HepG2 (cell line): ENCODE data around the gene ATXN2. TPM values are rescaled to one million over a fixed set of nuclear protein-coding genes. Genes with fewer than 3 reads are reported as not detected.
A peak's percentile ranks its signal among the peaks of the same experiment; 100 is the strongest.

Experiments used
- EEA1 ChIP-seq: sonication (generic); formaldehyde crosslinking; IDR thresholded peaks from 2 replicates; pipeline ENCODE4 v1.5.1; 2020; ENCODE audit warnings: mild to moderate bottlenecking, missing genetic modification reagents, borderline replicate concordance
- FIP1L1 ChIP-seq: fragments of 200-400 bp; formaldehyde crosslinking; IDR thresholded peaks from 2 replicates; pipeline ENCODE4 v1.6.1; 2018; ENCODE audit warnings: low read depth, mild to moderate bottlenecking, low read length, moderate library complexity, borderline replicate concordance; ENCODE audit not compliant: insufficient read depth
- FOXO1 ChIP-seq: sonication (generic); formaldehyde crosslinking; IDR thresholded peaks from 2 replicates; pipeline ENCODE4 v1.4.0; 2020; ENCODE audit warnings: missing genetic modification reagents
- GPN1 ChIP-seq: sonication (generic); formaldehyde crosslinking; IDR thresholded peaks from 2 replicates; pipeline ENCODE4 v1.5.1; 2020; ENCODE audit warnings: missing genetic modification reagents, borderline replicate concordance
- HIVEP1 ChIP-seq: sonication (generic); formaldehyde crosslinking; IDR thresholded peaks from 2 replicates; pipeline ENCODE4 v1.4.0; 2020; ENCODE audit warnings: mild to moderate bottlenecking, missing genetic modification reagents
- KLF12 ChIP-seq: sonication (generic); formaldehyde crosslinking; IDR thresholded peaks from 2 replicates; pipeline ENCODE4 v1.4.0; 2020; ENCODE audit warnings: missing genetic modification reagents, borderline replicate concordance
- MTA3 ChIP-seq: sonication (generic); formaldehyde crosslinking; IDR thresholded peaks from 2 replicates; pipeline ENCODE4 v1.4.0; 2020; ENCODE audit warnings: missing genetic modification reagents
- NFE2 ChIP-seq: sonication (generic); formaldehyde crosslinking; IDR thresholded peaks from 2 replicates; pipeline ENCODE4 v1.4.0; 2020; ENCODE audit warnings: missing genetic modification reagents
- NFE2L1 ChIP-seq: sonication (generic); formaldehyde crosslinking; IDR thresholded peaks from 2 replicates; pipeline ENCODE4 v1.4.0; 2020; ENCODE audit warnings: missing genetic modification reagents, mild to moderate bottlenecking, borderline replicate concordance
- NPAS2 ChIP-seq: sonication (generic); formaldehyde crosslinking; IDR thresholded peaks from 2 replicates; pipeline ENCODE4 v1.8.0; 2022; ENCODE audit warnings: mild to moderate bottlenecking, missing genetic modification reagents, borderline replicate concordance
- RFXAP ChIP-seq: sonication (generic); formaldehyde crosslinking; IDR thresholded peaks from 2 replicates; pipeline ENCODE4 v1.4.0; 2020; ENCODE audit warnings: missing genetic modification reagents, borderline replicate concordance
- SIN3B ChIP-seq: fragments of 150-350 bp; IDR thresholded peaks from 2 replicates; pipeline ENCODE4 v1.6.1; 2014; ENCODE audit warnings: low read length
- SMC3 ChIP-seq: IDR thresholded peaks from 2 replicates; pipeline ENCODE4 v1.6.1; 2011; ENCODE audit warnings: low read length, improper control_type of control experiment
- SP140L ChIP-seq: sonication (generic); formaldehyde crosslinking; IDR thresholded peaks from 2 replicates; pipeline ENCODE4 v1.4.0; 2020; ENCODE audit warnings: missing genetic modification reagents, borderline replicate concordance
- WIZ ChIP-seq: sonication (generic); formaldehyde crosslinking; IDR thresholded peaks from 2 replicates; pipeline ENCODE4 v1.5.1; 2020; ENCODE audit warnings: mild to moderate bottlenecking, missing genetic modification reagents
- ZBTB33 ChIP-seq: sonication (generic); formaldehyde crosslinking; IDR thresholded peaks from 2 replicates; pipeline ENCODE4 v1.4.0; 2020; ENCODE audit warnings: missing genetic modification reagents
- ZBTB7A ChIP-seq: sonication (generic); formaldehyde crosslinking; IDR thresholded peaks from 2 replicates; pipeline ENCODE4 v1.8.0; 2022; ENCODE audit warnings: mild to moderate bottlenecking, missing genetic modification reagents
- ZFP62 ChIP-seq: sonication (generic); formaldehyde crosslinking; IDR thresholded peaks from 2 replicates; pipeline ENCODE4 v1.4.0; 2020; ENCODE audit warnings: missing genetic modification reagents
- ZNF253 ChIP-seq: sonication (generic); formaldehyde crosslinking; IDR thresholded peaks from 2 replicates; pipeline ENCODE4 v1.8.0; 2022; ENCODE audit warnings: mild to moderate bottlenecking, missing genetic modification reagents, borderline replicate concordance
- ZNF30 ChIP-seq: sonication (generic); formaldehyde crosslinking; IDR thresholded peaks from 2 replicates; pipeline ENCODE4 v1.5.0; 2020; ENCODE audit warnings: mild to moderate bottlenecking, missing genetic modification reagents
- ZNF34 ChIP-seq: sonication (generic); formaldehyde crosslinking; IDR thresholded peaks from 2 replicates; pipeline ENCODE4 v1.4.0; 2020; ENCODE audit warnings: mild to moderate bottlenecking, missing genetic modification reagents, borderline replicate concordance
- ZNF468 ChIP-seq: sonication (generic); formaldehyde crosslinking; IDR thresholded peaks from 2 replicates; pipeline ENCODE4 v1.8.0; 2022; ENCODE audit warnings: mild to moderate bottlenecking, moderate library complexity, missing genetic modification reagents
- ZNF569 ChIP-seq: sonication (generic); formaldehyde crosslinking; IDR thresholded peaks from 2 replicates; pipeline ENCODE4 v1.5.0; 2020; ENCODE audit warnings: mild to moderate bottlenecking, missing genetic modification reagents, moderate library complexity, borderline replicate concordance
- polyA plus RNA-seq, 8 experiments: library from polyadenylated mRNA; depleted of rRNA in 3 of 8; stranded (reverse) in 7 of 8; unstranded in 1 of 8; fragments of >200 nt; fragmentation: Illumina TruSeq in 4 of 8; extraction: Trizol in 4 of 8; gene quantifications; 2 replicates each; pipeline versions ENCODE4 v1.2.1 to v1.2.3, GENCODE V29; 2011 to 2016; ENCODE audit warnings: low read depth in 4 of 8, missing spikeins in 1 of 8, mixed read lengths in 1 of 8; ENCODE audit not compliant: insufficient read depth in 1 of 8
- total RNA-seq, 5 experiments: library from RNA; depleted of rRNA; stranded (reverse); fragments of >200 nt; fragmentation: Illumina TruSeq; extraction: Trizol; gene quantifications; 2 replicates each; pipeline ENCODE4 v1.2.3, GENCODE V29; 2016; ENCODE audit warnings: low read depth in 1 of 5
- TF ChIP-seq, protein P1 (sequence below): IDR thresholded peaks from 2 replicates; pipeline ENCODE4 v1.6.1; 2016; ENCODE audit warnings: missing compliant biosample characterization, missing genetic modification reagents, borderline replicate concordance
- TF ChIP-seq, protein P2 (sequence below): IDR thresholded peaks from 2 replicates; pipeline ENCODE4 v1.6.1; 2016; ENCODE audit warnings: low read depth, control low read depth

The ATXN2 gene
- total and polyA plus RNA-seq, 2 of the 13 experiments (the other 11 are each of a cell fraction or from before 2014, with no cell fraction given): 18.1 to 27.1 TPM

DNA sequence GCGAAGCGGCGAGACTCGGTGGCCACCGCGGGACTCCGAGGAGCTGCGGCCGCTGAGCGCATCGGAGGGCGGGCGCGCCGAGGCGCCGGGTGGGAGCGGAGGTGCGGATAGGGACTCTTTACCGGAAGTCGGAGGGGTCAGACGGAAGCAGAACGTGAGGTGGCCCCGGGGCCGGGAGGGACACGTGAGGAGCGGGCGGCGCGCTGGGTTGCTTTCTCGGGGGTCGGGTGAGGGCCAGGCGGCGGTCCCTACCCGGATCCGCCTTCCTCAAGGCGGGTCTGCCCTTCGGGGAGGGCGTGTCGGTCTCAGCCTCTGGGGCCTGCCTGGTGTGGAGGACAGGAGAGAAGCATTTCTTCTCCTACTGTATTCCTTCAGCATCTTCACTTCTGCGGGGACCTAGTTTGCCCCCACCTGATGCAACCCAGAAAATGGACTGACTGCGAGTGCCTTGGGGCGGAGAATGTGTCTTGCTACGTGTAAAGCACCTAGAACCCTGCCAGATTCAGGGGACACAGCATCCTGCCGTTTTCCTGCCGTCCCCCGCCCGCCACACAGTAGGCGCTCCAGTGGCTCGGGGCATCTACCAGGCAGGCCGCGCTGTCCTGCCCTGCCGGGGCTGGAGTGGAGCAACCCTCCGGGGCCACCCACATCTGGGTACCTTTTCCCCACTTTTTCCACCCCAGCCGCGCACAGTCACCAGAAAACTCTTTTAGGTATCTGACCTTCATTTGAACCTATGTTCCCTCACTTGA lies 514 bp upstream of the ATXN2 start (continued):
- TF ChIP-seq NFE2L1 (CRISPR knock-in tag) (no peak), SP140L (CRISPR knock-in tag) (no peak), NPAS2 (no peak), KLF12 (CRISPR knock-in tag) (no peak), ZFP62 (CRISPR knock-in tag) (no peak), ZNF253 (CRISPR knock-in tag) (peak; percentile 78; the same call in 1 of the 2 replicates), WIZ (CRISPR knock-in tag) (no peak), FOXO1 (CRISPR knock-in tag) (peak; percentile 13; the same call in 1 of the 2 replicates), ZBTB33 (CRISPR knock-in tag) (0 out of 2 replicates have a peak, but pooled peaks have one; percentile 6), HIVEP1 (CRISPR knock-in tag) (0 out of 2 replicates have a peak, but pooled peaks have one; percentile 72), ZNF34 (CRISPR knock-in tag) (peak; percentile 70; the same call in 1 of the 2 replicates), SMC3 (no peak), ZNF569 (CRISPR knock-in tag) (no peak), NFE2 (no peak), ZNF30 (CRISPR knock-in tag) (peak; percentile 36; the same call in 1 of the 2 replicates), RFXAP (peak; percentile 73), ZNF468 (CRISPR knock-in tag) (no peak), SIN3B (no peak), ZBTB7A (peak; percentile 74), MTA3 (CRISPR knock-in tag) (no peak), GPN1 (CRISPR knock-in tag) (no peak), FIP1L1 (no peak), EEA1 (CRISPR knock-in tag) (no peak)
- TF ChIP-seq, protein P1, sequence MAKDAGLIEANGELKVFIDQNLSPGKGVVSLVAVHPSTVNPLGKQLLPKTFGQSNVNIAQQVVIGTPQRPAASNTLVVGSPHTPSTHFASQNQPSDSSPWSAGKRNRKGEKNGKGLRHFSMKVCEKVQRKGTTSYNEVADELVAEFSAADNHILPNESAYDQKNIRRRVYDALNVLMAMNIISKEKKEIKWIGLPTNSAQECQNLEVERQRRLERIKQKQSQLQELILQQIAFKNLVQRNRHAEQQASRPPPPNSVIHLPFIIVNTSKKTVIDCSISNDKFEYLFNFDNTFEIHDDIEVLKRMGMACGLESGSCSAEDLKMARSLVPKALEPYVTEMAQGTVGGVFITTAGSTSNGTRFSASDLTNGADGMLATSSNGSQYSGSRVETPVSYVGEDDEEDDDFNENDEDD (CRISPR knock-in tag): peak; percentile 45; the same call in 1 of the 2 replicates
- TF ChIP-seq, protein P2, sequence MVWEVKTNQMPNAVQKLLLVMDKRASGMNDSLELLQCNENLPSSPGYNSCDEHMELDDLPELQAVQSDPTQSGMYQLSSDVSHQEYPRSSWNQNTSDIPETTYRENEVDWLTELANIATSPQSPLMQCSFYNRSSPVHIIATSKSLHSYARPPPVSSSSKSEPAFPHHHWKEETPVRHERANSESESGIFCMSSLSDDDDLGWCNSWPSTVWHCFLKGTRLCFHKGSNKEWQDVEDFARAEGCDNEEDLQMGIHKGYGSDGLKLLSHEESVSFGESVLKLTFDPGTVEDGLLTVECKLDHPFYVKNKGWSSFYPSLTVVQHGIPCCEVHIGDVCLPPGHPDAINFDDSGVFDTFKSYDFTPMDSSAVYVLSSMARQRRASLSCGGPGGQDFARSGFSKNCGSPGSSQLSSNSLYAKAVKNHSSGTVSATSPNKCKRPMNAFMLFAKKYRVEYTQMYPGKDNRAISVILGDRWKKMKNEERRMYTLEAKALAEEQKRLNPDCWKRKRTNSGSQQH (CRISPR knock-in tag): peak; percentile 27; the same call in 1 of the 2 replicates
